GM12801 (cell line): Measurements from ENCODE around the gene ATAD3B.

Experiments used
- TF ChIP-seq, protein P1 (sequence below): IDR thresholded peaks from one replicate; pipeline ENCODE4 v1.5.1; 2011; ENCODE audit warnings: control low read depth; ENCODE audit not compliant: insufficient read length; ENCODE audit errors: extremely low read depth

ATAD3B gene

DNA sequence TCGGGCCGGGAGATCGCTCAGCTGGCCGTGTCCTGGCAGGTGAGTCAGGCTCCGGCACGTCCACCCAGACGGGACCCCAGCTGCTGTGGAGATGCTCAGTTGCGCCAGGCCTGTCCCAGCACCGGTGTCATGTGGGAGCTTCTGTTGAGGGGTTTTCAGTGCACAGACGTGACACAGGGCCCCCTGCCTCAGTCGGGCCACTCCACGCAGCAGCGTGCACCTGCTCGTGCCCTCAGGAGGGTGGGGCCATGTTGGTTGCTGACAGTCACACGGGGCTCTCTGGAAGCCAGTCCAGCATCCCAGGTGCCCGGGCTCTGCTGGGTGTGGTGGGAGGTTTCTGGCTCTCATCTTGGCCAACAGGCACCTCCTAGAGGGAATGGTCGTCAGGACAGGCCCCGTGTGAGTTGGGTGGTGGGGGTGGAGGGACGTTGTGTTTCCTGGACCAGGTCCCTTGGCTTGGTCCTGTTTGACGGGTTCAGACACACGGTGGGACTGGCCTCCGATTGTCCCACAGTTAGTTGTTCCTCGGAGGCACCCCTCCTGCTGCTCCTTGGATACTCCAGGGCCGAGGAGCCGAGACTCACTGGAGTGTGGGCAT lies 19.2 kb downstream of the ATAD3B start:
- TF ChIP-seq, protein P1, sequence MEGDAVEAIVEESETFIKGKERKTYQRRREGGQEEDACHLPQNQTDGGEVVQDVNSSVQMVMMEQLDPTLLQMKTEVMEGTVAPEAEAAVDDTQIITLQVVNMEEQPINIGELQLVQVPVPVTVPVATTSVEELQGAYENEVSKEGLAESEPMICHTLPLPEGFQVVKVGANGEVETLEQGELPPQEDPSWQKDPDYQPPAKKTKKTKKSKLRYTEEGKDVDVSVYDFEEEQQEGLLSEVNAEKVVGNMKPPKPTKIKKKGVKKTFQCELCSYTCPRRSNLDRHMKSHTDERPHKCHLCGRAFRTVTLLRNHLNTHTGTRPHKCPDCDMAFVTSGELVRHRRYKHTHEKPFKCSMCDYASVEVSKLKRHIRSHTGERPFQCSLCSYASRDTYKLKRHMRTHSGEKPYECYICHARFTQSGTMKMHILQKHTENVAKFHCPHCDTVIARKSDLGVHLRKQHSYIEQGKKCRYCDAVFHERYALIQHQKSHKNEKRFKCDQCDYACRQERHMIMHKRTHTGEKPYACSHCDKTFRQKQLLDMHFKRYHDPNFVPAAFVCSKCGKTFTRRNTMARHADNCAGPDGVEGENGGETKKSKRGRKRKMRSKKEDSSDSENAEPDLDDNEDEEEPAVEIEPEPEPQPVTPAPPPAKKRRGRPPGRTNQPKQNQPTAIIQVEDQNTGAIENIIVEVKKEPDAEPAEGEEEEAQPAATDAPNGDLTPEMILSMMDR, result no peak

DNA sequence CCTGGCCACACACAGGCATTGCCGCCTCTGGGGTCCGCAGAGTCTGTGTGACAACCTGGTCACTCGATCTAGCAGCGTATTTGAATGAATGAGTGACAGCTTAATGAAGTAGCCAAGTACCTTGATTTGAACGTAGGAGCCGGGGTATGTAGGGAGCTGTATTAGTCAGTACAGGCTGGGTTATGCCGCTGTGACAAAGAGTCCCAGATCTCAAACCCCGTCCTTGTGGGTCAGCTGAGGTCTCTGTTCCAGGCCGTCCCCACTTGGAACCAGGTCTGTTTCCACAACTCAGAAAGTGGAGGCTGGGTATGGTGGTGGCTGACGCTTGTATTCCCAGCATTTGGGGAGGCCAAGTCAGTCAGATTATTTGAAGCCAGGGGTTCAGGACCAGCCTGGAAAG lies 20.0 kb downstream of the ATAD3B start:
- TF ChIP-seq, protein P1, result no peak

DNA sequence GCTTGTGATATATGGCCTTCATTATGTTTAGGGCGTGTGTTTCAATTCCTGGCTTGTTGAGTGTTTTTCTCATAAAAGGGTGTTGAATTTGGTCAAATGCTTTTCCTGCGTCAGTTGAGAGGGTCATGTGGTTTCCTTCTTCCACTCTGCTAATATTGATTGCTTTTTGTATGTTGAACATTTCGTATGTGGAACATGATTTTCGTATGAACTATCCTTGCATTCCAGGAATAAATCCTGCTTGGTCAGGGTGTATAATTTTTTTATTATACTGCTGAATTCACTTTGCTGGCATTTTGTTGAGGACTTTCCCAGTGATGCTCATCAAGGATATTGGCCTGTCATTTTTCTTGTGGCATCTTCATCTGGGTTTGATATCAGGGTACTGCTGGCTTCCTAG lies 35.7 kb downstream of the ATAD3B start:
- TF ChIP-seq, protein P1, result no peak

DNA sequence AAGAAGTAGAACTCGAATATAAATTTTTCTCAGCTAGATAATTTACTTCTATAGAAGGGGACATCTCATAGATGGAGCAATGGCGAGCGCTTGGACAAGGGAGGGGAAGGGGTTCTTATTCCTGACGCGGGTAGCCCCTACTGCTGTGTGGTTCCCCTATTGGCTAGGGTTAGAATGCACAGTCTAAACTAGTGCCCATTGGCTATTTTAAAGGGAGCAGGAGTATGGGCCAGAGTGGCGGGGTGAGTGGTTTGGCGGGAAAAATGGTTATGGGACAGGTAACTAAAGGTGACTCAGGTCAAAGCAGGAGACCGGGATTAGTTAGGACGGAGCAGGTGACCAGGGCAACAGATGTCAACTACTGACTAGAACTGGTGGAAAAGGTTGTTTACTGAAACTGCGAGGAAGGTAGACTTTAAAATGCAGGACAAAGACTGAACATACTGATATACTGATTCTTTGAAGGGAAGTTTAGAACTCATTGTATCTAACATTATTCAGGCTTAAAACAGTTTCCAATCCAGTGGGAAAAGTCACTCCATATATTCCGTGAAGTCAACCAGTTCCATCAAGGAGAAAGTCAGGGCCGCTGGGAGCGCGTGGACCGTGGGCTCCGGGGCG lies 39.5 kb downstream of the ATAD3B start:
- TF ChIP-seq, protein P1, result no peak

DNA sequence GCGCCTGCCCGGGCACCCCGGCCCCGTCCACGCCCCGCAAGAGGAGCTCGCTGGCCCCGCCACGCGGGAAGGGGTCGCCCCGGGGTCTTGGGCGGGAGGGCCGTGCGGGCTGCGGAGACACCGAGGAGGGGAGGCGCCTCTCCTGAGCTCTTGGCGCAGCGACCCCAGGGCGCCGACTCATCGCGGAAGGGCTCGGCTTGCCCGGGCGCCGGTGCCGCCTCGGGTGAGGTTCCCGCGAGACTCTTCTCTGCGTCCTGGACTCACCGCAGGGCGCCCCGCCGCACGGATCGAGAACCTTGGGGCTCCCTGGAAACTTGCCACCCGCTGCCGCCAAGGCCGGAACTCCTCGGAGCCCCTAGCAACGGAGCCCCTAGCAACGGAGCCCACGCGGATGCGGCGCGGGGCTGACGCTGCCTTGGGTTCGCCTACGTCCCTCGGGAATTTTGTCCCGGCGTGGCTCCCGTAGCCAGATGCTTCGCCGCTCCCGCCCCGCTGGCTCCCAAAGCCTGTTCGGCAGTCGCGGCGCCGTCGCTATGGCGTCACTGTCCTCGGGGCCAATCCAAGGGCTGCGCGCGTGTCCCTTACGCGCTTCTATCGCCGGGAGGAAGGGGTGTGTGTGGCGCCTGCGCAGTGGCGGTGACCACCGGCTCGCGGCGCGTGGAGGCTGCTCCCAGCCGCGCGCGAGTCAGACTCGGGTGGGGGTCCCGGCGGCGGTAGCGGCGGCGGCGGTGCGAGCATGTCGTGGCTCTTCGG lies 40.1 kb downstream of the ATAD3B start, which contains the start of gene ATAD3A:
ATAD3A (plus strand) TSS at position 630 of the 753 bp plus-strand sequence; CDS start at position 737, 107 bp downstream.
- TF ChIP-seq, protein P1, result no peak

DNA sequence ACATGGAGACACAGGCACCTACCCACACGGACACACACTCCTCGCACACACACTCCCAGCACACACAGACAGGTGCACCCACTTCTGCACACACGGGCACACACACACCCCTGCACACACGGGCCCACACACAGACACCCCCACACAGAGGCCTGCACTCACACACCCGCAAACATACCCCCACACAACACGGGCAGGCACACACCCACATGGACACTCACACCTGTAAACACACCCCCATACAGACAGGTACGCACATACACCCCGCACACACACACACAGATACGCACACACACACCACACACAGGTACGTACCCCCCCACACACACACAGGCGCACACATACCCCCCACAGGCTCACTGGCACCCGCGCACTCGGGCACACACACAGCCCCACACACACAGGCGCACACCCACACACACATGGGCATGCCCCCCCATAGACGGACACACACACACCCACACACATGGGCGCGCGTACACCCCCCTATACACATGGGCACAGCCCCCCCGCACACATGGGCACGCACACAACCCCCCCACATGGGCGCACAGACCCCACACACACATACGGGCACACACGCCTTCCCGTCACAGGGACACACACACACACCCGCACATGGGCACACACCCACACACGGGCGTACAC lies 46.5 kb downstream of the ATAD3B start:
- TF ChIP-seq, protein P1, result no peak

DNA sequence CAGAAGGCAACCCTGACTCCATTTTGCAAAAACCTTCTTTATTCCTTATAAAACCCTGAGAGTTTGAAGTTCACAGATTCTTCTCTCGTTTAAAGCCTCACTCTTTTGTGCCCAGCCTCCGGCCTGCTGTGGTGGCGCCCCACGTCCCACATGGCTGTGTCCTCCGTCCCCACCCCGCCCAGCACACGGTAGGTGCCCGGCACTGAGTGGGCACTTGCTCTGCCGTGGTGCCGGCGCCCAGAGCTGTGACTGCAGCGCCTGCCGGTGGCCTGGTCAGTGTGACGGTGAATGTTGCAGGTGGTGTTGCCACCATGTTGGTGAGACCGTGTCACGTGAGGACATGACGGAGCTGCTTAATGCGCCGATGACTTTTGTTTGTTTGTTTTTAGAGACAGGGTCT lies 49.8 kb downstream of the ATAD3B start:
- TF ChIP-seq, protein P1, result no peak
